OCI-LY3 (cell line): Measurements from ENCODE around the gene CXCL3.

Experiments used
- H2AFZ ChIP-seq: fragments of 200-600, 300-600 bp; shearing (Covaris generic); 2 replicates; pipeline ENCODE4 v1.6.0; 2014; ENCODE audit warnings: antibody characterized with exemption, low read depth, low read length
- H3K27ac ChIP-seq: fragments of 200-600, 300-600 bp; sonication (generic); 2 replicates; pipeline ENCODE4 v1.5.1; 2014; ENCODE audit warnings: mild to moderate bottlenecking, low read length, moderate library complexity, mixed read lengths
- H3K27me3 ChIP-seq: fragments of 200-600, 300-600 bp; sonication (generic); 2 replicates; pipeline ENCODE4 v1.6.1; 2014; ENCODE audit warnings: low read depth, low read length, mixed read lengths
- H3K36me3 ChIP-seq: fragments of 200-600, 300-600 bp; sonication (generic); replicated peaks from 2 replicates; pipeline ENCODE3; 2014; ENCODE audit warnings: low read depth, low read length, mixed read lengths
- H3K4me1 ChIP-seq: fragments of 300-600, 200-600 bp; sonication (generic); 2 replicates; pipeline ENCODE4 v1.6.1; 2014; ENCODE audit warnings: low read length, mixed read lengths
- H3K4me2 ChIP-seq: fragments of 200-600, 300-600 bp; sonication (generic); 2 replicates; pipeline ENCODE4 v1.6.1; 2014; ENCODE audit warnings: low read length, mixed read lengths
- H3K4me3 ChIP-seq: fragments of 300-600, 200-600 bp; sonication (generic); 2 replicates; pipeline ENCODE4 v1.5.1; 2014; ENCODE audit warnings: antibody characterized with exemption, mild to moderate bottlenecking, low read length, moderate library complexity
- H3K79me2 ChIP-seq: fragments of 300-600, 200-600 bp; shearing (Covaris generic); 2 replicates; pipeline ENCODE4 v1.6.1; 2014; ENCODE audit warnings: mild to moderate bottlenecking, low read length, mixed read lengths
- H3K9ac ChIP-seq: fragments of 300-600, 200-600 bp; shearing (Covaris generic); 2 replicates; pipeline ENCODE4 v1.6.0; 2014; ENCODE audit warnings: mild to moderate bottlenecking, low read length, moderate library complexity
- H3K9me3 ChIP-seq: fragments of 200-600, 300-600 bp; shearing (Covaris generic); 2 replicates; pipeline ENCODE4 v1.6.1; 2014; ENCODE audit warnings: low read length, mixed read lengths; ENCODE audit not compliant: insufficient read depth
- H4K20me1 ChIP-seq: fragments of 200-600, 300-600 bp; sonication (generic); 2 replicates; pipeline ENCODE4 v1.6.1; 2016; ENCODE audit warnings: low read length, mixed read lengths; ENCODE audit not compliant: insufficient read depth
- CTCF ChIP-seq: fragments of 200-600, 300-600 bp; sonication (generic); IDR thresholded peaks from 2 replicates; pipeline ENCODE4 v1.5.1; 2014; ENCODE audit warnings: antibody characterized with exemption, low read length, low read depth
- EZH2phosphoT487 ChIP-seq: fragments of 200-600 bp; shearing (Covaris generic); IDR thresholded peaks from 2 replicates; pipeline ENCODE4 v1.6.1; 2018; ENCODE audit warnings: antibody characterized with exemption, mixed run types, low read depth

Gene CXCL3

GRCh38 chr4:74005528-74005927 is 33.0 kb downstream of the CXCL3 start:
- Histone ChIP-seq H3K9me3 (no peaks in the 10 kb centered on the region), H2AFZ (no peak overlapping the region), H3K4me3 (no peak overlapping the region), H4K20me1 (no peaks in the 10 kb centered on the region), H3K36me3 (no peaks in the 10 kb centered on the region), H3K9ac (no peak overlapping the region), H3K27me3 (no peaks in the 10 kb centered on the region), H3K27ac (no peak overlapping the region), H3K79me2 (no peaks in the 10 kb centered on the region), H3K4me2 (no peak overlapping the region), H3K4me1 (no peaks in the 10 kb centered on the region)
- TF ChIP-seq EZH2phosphoT487 (no peak), CTCF (no peak)

GRCh38 chr4:74004668-74005067 is 33.8 kb downstream of the CXCL3 start:
- no peaks in the 10 kb centered on the region for H3K27me3 ChIP-seq
- no peaks in the 10 kb centered on the region for H3K9me3 ChIP-seq
- no peaks in the 10 kb centered on the region for H3K79me2 ChIP-seq
- no peak overlapping the region for H3K4me3 ChIP-seq
- TF ChIP-seq EZH2phosphoT487, result no peak
- TF ChIP-seq CTCF, result no peak
- H4K20me1 ChIP-seq, result no peaks in the 10 kb centered on the region
- no peak overlapping the region for H3K27ac ChIP-seq
- no peak overlapping the region for H3K4me2 ChIP-seq
- H3K4me1 ChIP-seq, result no peaks in the 10 kb centered on the region
- no peak overlapping the region for H3K9ac ChIP-seq
- H2AFZ ChIP-seq, result no peak overlapping the region
- no peaks in the 10 kb centered on the region for H3K36me3 ChIP-seq

- Histone ChIP-seq H3K9me3 (no peaks in the 10 kb centered on the region), H3K9ac (no peak overlapping the region), H3K4me2 (no peak overlapping the region), H3K79me2 (no peaks in the 10 kb centered on the region), H4K20me1 (no peaks in the 10 kb centered on the region), H3K4me1 (no peaks in the 10 kb centered on the region), H3K4me3 (no peak overlapping the region), H3K27ac (no peak overlapping the region), H2AFZ (no peak overlapping the region), H3K27me3 (no peaks in the 10 kb centered on the region), H3K36me3 (no peaks in the 10 kb centered on the region)
- TF ChIP-seq EZH2phosphoT487 (no peak), CTCF (no peak)
These were observed 38.2 kb downstream of the CXCL3 start for GRCh38 chr4:74000301-74000700.

GRCh38 chr4:73998040-73999011 is 40.2 kb downstream of the CXCL3 start, which contains the start of gene CXCL5:
Gene CXCL5 (minus strand): TSS chr4:73998677. CDS start chr4:73998581, 96 bp downstream.
- Histone ChIP-seq H3K27me3 (no peaks in the 10 kb centered on the region), H2AFZ (no peak within 1 kb of the TSS), H3K9ac (no peak within 1 kb of the TSS), H4K20me1 (no peaks in the 10 kb centered on the region), H3K36me3 (no peaks in the 10 kb centered on the region), H3K9me3 (no peaks in the 10 kb centered on the region), H3K4me2 (no peak within 1 kb of the TSS), H3K27ac (no peak within 1 kb of the TSS), H3K4me1 (no peaks in the 10 kb centered on the region), H3K4me3 (no peak within 1 kb of the TSS), H3K79me2 (no peaks in the 10 kb centered on the region)
- TF ChIP-seq CTCF (no peak), EZH2phosphoT487 (no peak)
